Psoas muscle (tissue), 8 donors: Measurements from ENCODE around the gene THPO. TPM values are rescaled to one million over a fixed set of nuclear protein-coding genes. Genes with fewer than 3 reads are reported as not detected.
A peak's percentile ranks its signal among the peaks of the same experiment; 100 is the strongest.

ENCODE experiments used
- ATAC-seq, 4 donors: fragments of 200-7000 bp; cut with Tn5 transposase; one replicate each; pipeline ENCODE4 v1.9.1; 2020; ENCODE audit warnings: moderate library complexity in 3 of 4, mild to moderate bottlenecking in 2 of 4
- DNase-seq, 2 donors: peaks; one replicate each; pipeline ENCODE4 v3.0.0-alpha.2; 2020
- H3K27ac ChIP-seq: fragments of 200-600 bp; one replicate; pipeline ENCODE4 v1.8.0; 2022
- H3K27me3 ChIP-seq, 3 donors: fragments of 200-600 bp in 1 of 3; one replicate each; pipeline versions ENCODE4 v1.6.1 to v1.8.0; 2013 to 2022; ENCODE audit warnings: low read length in 2 of 3, mild to moderate bottlenecking in 2 of 3, moderate library complexity in 1 of 3; ENCODE audit not compliant: insufficient read depth in 3 of 3
- H3K36me3 ChIP-seq, 2 donors: fragments of 200-600 bp in 1 of 2; one replicate each; pipeline versions ENCODE4 v1.6.1 to v1.8.0; 2013 to 2022; ENCODE audit warnings: low read depth in 1 of 2, mild to moderate bottlenecking in 1 of 2, moderate library complexity in 1 of 2; ENCODE audit not compliant: insufficient read depth in 1 of 2
- H3K4me1 ChIP-seq: fragments of 200-600 bp; one replicate; pipeline ENCODE4 v1.8.0; 2022
- H3K4me3 ChIP-seq: fragments of 200-600 bp; one replicate; pipeline ENCODE4 v1.8.0; 2022; ENCODE audit warnings: mild to moderate bottlenecking
- H3K9me3 ChIP-seq: fragments of 200-600 bp; one replicate; pipeline ENCODE4 v1.8.0; 2022
- CTCF ChIP-seq: fragments of 200-600 bp; IDR thresholded peaks from one replicate; pipeline ENCODE4 v1.8.0; 2022; ENCODE audit warnings: antibody characterized with exemption
- WGBS, 3 donors: extraction: QIAGEN DNeasy Blood & Tissue Kit; methylation state at CpG; one replicate each; pipeline versions ENCODE4 v1.1.6 to v1.1.7; 2013; 5-methylcytosine and 5-hydroxymethylcytosine counted together
- intact Hi-C, 2 donors: fragments of 100-400 bp; cut with DNase I; formaldehyde crosslinking; loops; one replicate each; pipeline versions ENCODE4 v1.11.0 to v1.14.2; 2022
- polyA plus RNA-seq, 3 donors: library from polyadenylated mRNA; stranded (reverse); fragments of 200-250 nt; gene quantifications; one replicate each; pipeline ENCODE4 v1.2.3, GENCODE V29; 2013
- total RNA-seq, 4 donors: library from RNA; stranded (reverse); fragmentation: NEBNext Ultra II Directional in 2 of 4; extraction: Animal tissue kit (Norgen Biotek cat#: 25700) in 2 of 4; gene quantifications; one replicate each; pipeline versions ENCODE4 v1.2.1 to v1.2.4, GENCODE V29; 2021 to 2023
- donor health status: healthy with polysubstance abuse.
- donor health status: DM: no; HTN: no; CAD: no; lungs with moderate emphysema.
- donor health status: Bipolar disorder and iron deficiency.
- donor health status: healthy.
- donor health status: DM: yes; HTN: yes; CAD: no.
- donor health status: DM: no; HTN: no; CAD: no.
- donor health status: DM: no; HTN: no; CAD: no.
- donor health status: DM: yes; HTN: yes; CAD: no.

The THPO gene
- total and polyA plus RNA-seq, 7 donors: 0.49 to 3.0 (median 0.92) TPM

GRCh38 chr3:184347321-184348056 is 30.5 kb downstream of the THPO start:
- H3K36me3 ChIP-seq: peaks cover 2 to 23% of the 10 kb centered on the region in 2 donors
- H3K9me3 ChIP-seq: no peaks in the 10 kb centered on the region
- H3K27ac ChIP-seq: no peak overlapping the region
- no peak for DNase-seq
- TF ChIP-seq CTCF: no peak
- ATAC-seq: no peak
- intact Hi-C loops: no loop called here
- H3K27me3 ChIP-seq: no peaks in the 10 kb centered on the region
- no peak overlapping the region for H3K4me3 ChIP-seq
- 66 to 75% (median 71%) methylated on average over 12 of the region's 12 CpGs for WGBS, 3 donors
- peaks cover 11% of the 10 kb centered on the region for H3K4me1 ChIP-seq

- no peak for DNase-seq
- TF ChIP-seq CTCF: no peak
- Histone ChIP-seq H3K9me3 (no peaks in the 10 kb centered on the region), H3K4me3 (no peak overlapping the region), H3K4me1 (peaks cover 11% of the 10 kb centered on the region), H3K36me3 (peaks cover 2 to 32% of the 10 kb centered on the region in 2 donors), H3K27ac (peak overlapping the region; percentile 56), H3K27me3 (no peaks in the 10 kb centered on the region)
- ATAC-seq: no peak
- 85 to 91% (median 90%) methylated on average over 20 of the region's 20 CpGs for WGBS, 3 donors
- intact Hi-C loops: no loop called here
Observed at GRCh38 chr3:184346480-184347190, 31.4 kb downstream of the THPO start.

- WGBS, 3 donors: 33 to 46% (median 37%) methylated on average over 14 of the region's 14 CpGs
- peak; percentile 76 to 91 for DNase-seq
- Histone ChIP-seq H3K27me3 (no peaks in the 10 kb centered on the region), H3K4me3 (no peak overlapping the region), H3K27ac (peak overlapping the region; percentile 56), H3K4me1 (peaks cover 11% of the 10 kb centered on the region), H3K36me3 (peaks cover 2 to 33% of the 10 kb centered on the region in 2 donors), H3K9me3 (no peaks in the 10 kb centered on the region)
- intact Hi-C loops: no loop called here
- peak; percentile 92 to 97 (median 95) for ATAC-seq
- peak; percentile 58 for TF ChIP-seq CTCF
Observed at GRCh38 chr3:184345317-184346144, 32.5 kb downstream of the THPO start.

GRCh38 chr3:184344579-184345316 is 33.3 kb downstream of the THPO start:
- ATAC-seq (no peak), DNase-seq (peak in 1 of 2 donors; percentile 39)
- no peak for TF ChIP-seq CTCF
- H3K27ac ChIP-seq: no peak overlapping the region
- peaks cover 2 to 33% of the 10 kb centered on the region in 2 donors for H3K36me3 ChIP-seq
- no peaks in the 10 kb centered on the region for H3K27me3 ChIP-seq
- H3K4me1 ChIP-seq: peaks cover 14% of the 10 kb centered on the region
- 66 to 80% (median 72%) methylated on average over 24 of the region's 24 CpGs for WGBS, 3 donors
- H3K9me3 ChIP-seq: no peaks in the 10 kb centered on the region
- H3K4me3 ChIP-seq: no peak overlapping the region
- intact Hi-C loops: loop anchor here in 1 of 2 donors (5.0 kb wide), 1 partner anchor 42 kb away; no protein-coding TSS in a partner anchor
